Activated T-cell treated with anti-CD3 and anti-CD28 coated beads, Interleukin-2, amount 50 U/mL, for 1 hour (primary cell): ENCODE data around the gene CACNG4.

Source experiments
- DNase-seq: peaks from one replicate; pipeline ENCODE4 v3.0.0-alpha.2; 2020

Gene CACNG4

DNA sequence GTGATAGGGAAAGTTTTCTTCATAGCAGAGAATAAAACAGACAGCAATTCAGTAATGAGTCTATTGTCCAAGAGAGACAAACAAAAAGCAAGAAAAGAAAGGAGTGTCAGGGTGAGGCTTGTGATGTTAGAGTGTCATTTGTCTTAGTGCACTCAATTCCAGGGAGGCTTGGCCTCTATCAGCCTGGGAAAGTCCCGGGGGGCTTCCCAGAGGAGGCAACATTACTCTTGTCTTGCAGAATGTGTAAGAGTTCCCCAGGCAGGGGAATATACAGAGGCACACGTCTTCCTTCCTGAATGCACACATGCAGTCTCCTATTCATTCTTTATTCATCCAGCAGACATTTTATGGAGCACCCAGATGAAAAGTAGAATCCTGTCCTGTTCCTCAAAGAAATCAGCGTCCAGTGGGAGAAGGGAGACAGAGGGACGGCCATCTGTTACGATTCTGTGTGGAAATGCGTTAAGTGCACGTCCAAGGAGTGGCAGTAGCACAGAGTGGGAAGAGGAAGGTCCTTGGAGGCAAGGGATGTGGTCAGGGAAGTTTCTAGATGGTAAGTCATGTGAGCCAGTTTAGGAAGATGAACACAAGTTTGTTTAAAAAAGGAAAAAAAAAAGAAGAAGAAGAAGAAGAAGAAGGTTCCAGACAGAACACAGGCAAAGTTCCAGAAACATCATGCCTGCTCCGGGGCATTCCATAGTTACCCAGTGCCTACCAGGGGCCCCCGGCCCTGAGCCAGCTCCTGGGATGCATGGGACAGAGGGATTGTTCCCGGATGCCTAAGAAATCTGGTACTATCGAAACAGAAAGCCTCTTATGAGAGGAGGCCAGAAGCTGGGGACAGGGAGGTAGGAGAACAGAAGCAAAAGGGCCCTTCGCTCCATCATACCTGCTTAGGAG is 21.1 kb downstream of the CACNG4 start:
- no peak for DNase-seq

DNA sequence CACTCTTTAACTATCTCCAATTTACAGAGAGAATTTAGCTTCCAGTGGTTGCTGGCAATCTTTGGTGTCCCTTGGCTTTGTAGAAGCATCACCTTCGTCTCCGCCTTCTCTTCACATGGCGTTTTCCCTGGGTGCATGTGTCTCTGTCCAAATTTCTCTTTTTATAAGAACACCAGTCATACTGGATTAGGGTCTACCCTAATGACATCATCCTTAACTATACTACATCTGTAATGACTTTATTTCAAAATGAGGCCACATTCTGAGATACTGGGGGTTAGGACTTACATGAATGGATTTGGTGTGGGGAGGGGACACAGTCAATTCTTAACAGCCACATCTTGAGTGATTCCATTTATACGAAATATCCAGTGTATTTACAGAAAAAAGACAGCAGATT is 22.2 kb downstream of the CACNG4 start:
- no peak for DNase-seq

DNA sequence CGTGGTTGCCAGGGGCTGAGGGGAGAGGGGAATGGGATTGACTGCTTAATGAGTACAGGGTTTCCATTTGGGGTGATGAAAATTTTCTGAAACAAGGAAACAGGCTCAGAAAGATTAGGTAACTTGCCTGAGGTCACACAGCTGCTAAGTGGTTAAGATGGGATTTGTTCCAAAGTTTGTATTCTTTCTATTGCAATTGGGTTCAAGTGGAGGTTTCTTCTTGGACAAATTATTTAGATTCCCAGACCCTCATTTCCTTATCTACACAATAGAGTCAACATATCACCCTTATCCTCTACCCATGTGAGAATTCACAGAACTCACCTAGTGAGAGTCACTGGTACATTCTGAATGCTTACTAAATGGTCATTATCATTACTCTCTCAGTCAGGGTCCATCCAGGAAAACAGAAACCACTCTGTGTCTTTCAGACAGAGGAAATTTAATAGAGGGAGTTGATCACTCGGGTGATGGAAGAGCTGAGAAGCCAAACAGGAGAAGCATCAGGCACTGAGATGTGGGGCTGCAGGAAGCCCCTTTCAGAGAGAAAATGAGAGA is 22.6 kb downstream of the CACNG4 start:
- DNase-seq = no peak

DNA sequence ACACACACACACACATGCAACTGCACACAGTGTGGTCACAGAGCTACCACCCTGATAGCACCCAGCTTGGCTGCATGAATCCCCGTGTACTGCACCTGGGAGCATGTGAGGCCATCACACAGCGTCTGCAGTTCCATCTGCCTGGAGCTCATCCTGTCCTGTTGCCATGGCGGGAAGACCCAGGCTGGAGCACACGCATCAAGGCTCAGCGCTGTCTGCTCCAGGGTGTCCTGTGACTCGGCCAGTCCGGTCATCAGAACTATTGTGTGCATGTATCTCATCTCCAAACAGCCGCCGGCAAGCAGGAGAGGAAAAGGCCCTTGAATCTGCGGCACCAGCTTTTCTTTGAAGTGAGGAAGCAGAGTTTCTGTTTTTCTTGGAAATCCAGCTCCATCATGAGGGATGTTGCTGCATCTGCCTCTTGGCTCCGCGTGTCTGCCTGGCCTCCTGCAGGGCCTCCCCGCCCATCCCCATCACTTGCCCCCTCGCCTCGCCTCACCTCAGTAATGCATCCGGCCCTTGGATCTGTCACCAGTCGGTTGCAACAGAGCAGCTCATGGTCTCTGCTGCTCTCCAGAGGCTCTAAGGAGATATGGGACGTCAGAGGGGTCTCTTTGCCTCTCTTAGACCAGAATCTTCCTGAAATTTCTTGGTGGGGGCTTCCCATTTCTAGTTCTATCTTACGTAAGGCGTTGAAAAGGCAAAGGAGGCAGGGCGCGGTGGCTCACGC is 23.7 kb downstream of the CACNG4 start:
- DNase-seq = no peak

DNA sequence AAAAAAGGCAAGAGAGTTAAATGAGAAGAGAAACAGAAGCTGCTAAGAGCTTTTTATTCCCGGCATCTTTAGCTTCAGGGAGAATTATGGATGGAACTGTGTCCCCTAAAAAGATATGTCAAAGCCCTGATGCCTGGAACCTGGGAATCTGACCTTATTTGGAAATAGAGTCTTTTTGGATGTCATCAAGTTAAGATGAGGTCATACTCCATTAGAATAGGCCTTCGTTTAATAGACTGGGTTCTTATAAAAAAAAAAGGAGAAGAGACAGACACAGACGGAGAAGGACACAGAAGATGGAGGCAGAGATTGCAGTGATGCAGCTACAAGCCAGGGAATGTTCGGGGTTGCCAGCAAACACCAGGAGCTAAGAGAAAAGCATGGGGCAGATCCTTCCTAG is 24.6 kb downstream of the CACNG4 start:
- DNase-seq = no peak

DNA sequence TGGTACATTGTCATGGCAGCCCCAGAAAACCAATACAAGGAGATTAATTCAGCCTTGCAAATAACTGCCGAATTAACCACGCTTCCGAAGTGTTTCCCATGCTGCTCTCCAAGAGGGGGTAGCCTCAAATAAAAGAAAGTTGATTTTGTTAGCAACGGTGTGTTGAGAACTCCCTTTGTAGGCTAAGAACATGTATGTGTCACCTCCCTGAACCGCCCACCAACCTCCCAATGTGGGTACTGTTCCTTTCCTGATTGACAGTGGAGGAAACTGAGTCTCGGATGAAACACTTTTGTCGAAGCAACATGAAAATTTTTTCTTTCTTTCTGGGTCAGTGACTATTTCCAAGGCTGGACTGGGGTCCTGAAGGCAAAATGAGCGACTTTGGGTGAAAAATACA is 25.1 kb downstream of the CACNG4 start:
- DNase-seq = no peak

DNA sequence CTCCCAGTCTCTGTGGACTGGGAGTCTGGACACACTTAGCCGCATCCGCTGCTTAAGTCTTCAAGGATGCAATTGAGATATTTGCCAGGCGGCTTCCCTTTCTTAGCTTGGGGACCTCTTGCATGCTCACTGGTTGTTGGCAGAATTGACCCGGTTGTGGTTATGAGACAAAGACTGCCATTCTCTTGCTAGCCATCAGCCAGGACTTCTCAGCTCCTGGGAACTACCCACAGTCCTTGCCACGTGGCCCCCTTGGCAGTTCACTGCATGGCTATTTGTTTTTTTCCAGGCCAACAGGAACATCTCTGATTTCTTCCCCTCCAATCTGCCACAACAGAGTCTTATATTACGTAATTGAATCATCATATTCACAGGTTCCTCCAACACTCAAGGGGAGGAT is 25.5 kb downstream of the CACNG4 start:
- DNase-seq = no peak

DNA sequence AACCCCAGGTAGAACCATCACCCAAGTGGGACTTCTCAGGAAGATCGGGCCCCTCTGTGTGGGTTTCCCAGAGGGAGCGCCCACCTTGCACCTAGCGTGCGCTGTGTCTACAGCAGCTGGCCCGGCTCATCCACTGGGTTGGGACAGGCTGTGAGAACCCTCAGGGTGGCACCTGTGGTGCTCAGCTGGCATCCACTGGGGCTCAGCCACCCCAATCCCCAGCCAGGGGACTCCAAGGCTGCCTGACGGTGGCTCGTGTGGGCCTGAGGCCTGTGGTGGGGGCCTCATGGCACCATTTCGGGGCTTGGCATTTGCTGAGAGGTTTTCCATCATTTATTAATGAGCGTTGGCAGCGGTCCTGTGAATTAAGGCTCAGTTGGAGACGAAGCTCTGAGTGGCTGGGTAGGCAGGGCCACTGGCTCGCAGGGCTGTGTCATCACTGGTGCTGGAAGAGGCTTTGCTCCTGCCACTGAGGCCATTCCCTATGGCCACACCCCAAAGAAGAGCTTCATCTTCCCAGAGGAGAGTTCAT is 28.5 kb downstream of the CACNG4 start:
- no peak for DNase-seq

DNA sequence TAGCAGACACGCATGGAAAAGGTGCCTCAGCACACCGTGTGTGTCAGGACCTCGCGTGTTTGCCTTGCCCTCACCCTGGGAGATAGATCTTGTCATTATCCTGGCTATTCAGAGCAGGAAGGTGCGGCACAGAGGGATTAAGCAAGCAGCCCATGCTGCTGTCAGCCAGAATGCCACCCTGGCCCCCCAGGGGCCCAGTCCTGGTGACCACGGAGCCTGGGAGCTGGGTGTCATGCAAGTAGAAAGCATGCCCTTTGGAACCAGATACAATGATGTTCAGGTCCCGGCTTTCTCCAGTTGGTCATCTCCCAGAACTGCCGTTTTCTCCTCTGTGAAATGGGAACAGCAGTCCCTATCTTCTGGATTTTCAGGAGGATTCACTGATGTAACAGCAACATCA is 29.9 kb downstream of the CACNG4 start:
- DNase-seq = no peak

DNA sequence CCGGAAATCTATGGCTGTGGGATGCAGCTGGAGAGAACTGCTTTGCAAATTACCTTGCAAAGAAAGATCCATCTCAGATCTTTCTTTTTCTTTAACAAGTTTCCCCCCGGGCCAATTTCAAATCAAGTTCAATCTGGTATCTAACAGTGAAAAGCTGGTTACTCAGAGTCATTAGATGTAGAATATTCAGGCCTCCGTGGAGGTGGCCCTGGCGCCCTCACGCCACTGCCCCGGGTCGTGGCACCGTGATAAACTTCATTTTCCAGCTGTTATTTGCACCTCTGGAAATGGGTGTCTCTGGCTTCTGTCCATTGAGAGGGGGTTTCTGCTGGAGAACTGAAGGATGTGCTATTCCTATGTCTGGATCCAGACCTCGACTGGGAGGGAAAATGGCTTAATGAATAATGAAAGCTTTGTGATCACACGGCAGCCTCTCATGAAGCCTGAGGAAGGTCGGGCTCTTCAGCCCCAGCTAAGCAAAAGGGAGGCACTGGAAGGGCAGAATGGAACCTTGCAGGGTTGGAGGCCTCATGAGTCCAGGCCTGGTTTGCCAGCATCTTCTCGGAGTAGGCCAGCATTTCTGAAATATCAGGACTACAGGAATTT is 30.5 kb downstream of the CACNG4 start:
- DNase-seq = no peak

DNA sequence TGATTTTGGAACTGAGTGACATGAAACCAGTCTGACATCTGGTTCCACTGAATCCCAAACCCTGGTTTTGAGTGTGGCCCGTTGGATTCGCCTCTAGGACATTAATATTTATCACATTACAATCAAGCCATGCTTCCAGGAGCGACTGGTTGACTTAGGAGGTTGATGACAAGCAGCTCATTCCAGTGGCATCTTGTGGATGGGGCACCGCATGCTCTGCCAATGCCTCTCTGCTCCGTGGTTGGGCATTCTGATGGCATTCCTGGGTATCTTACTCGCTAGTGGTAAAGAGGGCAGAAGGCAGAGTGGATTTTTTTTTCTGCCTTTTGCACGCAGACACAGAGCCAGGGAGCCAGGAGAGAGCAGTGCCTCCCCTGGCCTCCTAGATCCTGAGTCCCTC is 31.4 kb downstream of the CACNG4 start:
- DNase-seq = no peak

DNA sequence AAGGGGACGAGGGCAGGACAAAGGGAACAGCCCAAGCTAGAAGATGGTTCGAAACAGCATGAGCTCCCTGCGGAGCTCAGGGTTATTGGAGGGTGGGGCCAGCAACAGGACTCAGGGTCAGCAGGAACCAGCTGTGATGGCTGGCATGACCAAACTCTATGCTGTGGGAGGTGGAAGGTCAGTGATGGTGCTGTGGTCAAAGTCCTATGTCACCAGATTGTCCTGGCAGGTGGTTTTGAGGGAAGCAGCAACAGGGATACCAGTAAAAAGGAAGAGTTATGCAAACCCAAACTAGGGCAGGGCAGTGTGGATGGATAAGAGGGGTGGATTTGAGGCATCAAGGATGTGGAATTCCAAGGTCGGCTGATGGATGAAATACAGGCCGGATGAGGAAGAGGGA is 32.4 kb downstream of the CACNG4 start:
- no peak for DNase-seq

DNA sequence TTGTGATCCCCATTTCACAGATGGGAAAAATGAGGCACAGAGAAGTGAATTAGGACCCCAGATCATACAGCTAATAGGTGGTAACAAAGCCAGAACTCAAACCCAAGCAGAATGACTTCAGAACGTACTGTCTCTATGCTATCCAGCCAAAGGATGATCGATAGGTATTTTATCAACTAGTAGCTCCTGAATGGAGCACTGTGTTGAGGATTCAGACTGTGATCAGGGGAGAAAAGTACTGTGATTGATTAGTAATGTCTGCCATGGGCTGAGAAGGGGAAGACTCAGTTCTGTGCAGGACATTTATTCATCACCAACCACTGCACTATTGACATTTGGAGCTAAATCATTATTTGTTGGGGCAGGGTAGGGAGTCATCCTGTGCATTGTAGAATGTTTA is 38.7 kb downstream of the CACNG4 start:
- DNase-seq = no peak

DNA sequence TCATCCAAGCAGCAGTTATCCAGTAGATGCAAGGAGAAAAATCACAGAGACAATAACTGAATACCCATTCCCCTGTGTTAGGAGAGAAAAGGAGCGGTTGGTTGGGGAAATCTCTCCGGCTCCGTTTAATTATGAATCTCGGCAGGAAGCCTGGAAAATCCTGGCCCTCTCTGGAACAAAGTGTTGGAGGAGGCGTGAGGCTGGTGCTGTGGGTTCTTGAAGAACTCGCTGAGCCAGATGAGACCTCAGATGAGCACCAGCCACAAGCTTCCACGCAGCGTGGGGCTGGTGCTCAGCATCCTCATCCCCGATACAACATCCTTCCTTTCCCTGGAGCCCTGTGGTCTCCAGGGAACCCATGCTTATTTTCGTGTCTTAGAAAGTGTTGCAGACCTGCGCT is 39.7 kb downstream of the CACNG4 start:
- DNase-seq = no peak

DNA sequence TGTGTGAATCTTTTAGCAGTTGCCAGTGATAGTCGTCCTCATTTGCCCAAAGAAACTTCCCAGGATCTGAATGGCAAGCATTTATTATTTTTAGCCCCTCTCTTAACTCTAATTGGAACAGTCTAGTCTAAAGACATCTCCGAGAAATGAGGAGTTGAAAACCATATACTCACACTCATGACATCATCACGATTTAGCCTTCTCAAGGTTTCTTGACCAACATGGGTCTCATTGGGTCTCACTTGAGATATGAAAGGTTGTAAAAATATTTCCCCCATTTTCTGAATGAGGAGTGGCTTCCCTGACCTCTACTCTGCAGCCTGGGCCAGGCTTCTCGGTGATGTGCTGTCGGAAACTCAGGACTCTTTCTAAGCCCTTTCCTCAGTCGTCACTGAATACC is 42.8 kb downstream of the CACNG4 start:
- DNase-seq = no peak

DNA sequence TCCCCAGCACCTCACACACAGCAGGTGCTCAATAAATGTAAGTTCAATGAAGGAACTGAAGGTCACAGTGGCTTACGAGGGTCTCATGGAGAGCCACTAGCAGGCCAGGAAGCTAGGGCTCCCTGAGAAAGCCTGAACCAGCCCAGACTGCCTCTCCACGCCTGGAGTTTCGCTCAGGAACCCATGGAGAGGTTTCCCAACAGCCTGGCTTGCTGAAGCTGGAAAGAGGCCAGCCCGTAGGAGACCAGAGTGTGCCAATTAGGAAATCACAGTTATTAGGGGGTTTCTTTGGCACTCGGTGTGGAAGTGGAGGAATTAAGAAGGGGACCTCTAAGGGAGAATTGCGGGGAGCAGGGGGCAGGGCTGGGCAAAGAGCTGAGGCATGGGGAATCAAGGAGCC is 43.6 kb downstream of the CACNG4 start:
- DNase-seq = no peak

DNA sequence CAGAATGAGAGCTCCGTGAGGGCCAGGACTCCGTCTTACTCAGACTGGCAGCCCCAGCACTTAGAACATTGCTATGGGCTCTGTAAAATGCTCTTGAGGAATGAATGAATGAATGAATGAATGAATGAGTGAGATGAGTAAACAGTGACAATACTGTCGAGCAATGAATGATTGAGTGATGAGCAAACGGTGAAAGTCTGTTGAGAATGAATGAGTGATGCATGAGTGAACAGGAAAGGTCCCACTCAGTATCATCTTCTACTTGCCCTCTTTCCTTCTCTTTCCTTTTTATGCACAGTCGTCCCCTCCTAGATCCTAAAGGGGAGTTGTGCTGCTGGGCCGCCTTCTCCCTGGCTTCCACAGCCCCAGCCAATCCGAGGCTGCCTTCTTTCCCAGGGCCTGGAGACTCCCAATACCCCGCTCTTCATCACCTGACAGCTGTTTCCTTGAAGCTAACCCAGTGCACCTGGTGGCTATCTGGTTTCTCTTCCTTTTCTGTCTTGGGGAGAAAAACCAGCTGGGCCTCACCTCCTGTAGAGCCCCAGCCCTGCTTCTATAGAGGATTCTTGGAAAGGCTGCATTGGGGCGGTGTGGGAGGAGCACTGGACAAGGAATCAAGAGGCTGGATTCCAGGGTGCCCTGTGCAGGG is 47.1 kb downstream of the CACNG4 start:
- DNase-seq = no peak

DNA sequence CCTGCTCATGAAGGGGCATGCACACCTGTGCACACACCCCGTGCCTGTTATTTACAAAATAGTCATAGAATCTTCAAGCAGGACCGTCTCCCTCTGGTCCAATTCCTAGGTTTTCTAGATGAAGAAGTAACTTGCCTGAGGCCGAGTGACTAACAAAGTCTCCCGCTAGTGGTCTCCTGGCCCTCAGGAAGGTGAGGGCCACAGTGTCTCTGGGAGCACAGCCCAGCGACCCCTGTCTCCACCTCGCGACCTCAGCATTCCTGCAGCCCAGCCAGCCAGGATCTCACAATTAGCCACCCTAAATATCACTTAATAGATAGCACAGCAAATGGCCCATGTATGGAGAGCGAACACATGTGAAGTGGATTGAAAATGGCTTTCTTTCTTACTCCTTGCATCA is 49.4 kb downstream of the CACNG4 start:
- no peak for DNase-seq

DNA sequence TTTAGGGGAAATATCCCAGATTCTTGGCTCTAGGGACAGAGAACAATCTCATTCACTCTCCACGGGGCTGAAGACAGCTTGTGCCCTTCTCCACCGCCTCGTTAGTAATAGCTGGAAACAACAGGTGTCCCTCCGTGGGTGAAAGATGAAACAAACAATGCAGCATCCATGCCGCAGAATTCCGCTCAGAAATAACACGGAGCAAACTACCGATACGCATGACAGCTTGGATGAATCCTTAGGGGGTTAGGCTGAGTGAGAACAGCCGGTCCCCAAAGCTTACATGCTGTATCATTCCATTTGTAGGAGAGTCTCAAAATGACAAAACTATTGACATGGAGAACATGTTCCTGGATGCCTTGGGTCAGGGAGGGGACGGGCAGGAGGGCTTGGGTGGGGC is 50.5 kb downstream of the CACNG4 start:
- no peak for DNase-seq

DNA sequence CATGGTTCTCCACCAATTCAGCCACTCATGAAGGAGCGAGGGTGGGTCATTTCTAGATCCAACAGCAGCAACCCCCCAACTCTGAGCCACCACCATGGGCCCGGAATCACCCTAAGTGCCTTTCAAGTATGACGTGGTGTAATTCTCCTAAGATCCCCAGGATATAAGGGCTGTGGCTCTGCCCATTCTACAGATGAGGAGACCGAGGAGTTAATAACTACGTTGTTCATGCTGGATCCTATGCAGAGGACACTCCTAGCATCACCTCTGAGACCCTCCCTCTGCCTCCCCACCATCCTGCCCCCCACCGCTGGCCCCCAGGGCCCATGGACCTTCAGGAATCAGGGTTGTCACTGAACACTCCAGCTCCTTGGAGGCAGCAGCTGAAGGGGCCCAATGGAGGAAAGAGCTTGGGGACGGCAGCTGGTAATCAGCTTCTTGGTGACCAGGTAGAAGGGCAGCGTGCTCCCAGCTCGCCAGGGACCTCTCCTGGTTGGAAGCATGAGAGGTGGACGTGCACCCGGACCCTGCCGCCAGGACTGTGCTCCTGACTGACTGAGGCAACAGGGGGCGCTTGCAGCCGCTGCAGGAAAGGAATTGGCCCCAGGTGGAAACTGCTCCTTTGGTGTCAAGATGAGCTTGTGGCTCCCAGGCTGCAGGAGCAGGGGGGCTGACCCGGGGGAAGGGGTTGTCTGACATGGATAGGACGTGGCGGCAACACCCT is 51.7 kb downstream of the CACNG4 start:
- no peak for DNase-seq

DNA sequence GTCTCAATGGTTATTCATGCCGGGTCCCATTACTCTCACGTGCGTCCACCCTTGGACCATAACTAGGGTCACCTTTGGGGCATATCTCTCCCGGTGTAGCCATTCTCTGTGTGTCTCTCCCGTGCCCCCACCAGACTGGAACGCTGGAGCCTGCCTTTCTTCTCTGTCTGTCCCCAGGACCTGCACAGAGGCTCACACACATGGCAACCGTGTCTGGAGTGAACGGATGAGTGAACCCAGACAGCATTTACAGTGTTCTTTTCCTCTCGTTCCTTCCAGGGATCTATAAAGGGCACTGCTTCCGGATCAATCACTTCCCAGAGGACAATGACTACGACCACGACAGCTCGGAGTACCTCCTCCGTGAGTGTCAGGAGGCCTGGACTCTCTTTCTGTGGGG is 53.4 kb downstream of the CACNG4 start:
- DNase-seq = no peak
